Natural killer cell (primary cell): ENCODE results near the gene ZAP70. TPM values are rescaled to one million over a fixed set of nuclear protein-coding genes. Genes with fewer than 3 reads are reported as not detected.

Experiments used
- ATAC-seq, 3 donors: fragments of 150-1000 bp in 2 of 3; fragments of 200-7000 bp in 1 of 3; cut with Tn5 transposase; 1 replicate in 1 of 3; 2 replicates in 2 of 3; pipeline ENCODE4 v1.10.0; 2021; ENCODE audit warnings: mild to moderate bottlenecking in 2 of 3, moderate library complexity in 2 of 3
- DNase-seq, 2 donors: peaks; one replicate each; pipeline versions ENCODE4 v3.0.0 to v3.0.0-alpha.2; 2013 to 2021; ENCODE audit warnings: mixed read lengths in 1 of 2
- H3K27ac ChIP-seq: one replicate; pipeline ENCODE4 v1.5.1; 2013; ENCODE audit warnings: mild to moderate bottlenecking, low read length
- H3K27me3 ChIP-seq: one replicate; pipeline ENCODE4 v1.6.1; 2013; ENCODE audit warnings: low read length; ENCODE audit not compliant: control insufficient read depth, insufficient read depth
- H3K36me3 ChIP-seq: one replicate; pipeline ENCODE4 v1.6.1; 2013; ENCODE audit warnings: low read length; ENCODE audit not compliant: control insufficient read depth, insufficient read depth
- H3K4me1 ChIP-seq: one replicate; pipeline ENCODE4 v1.6.1; 2013; ENCODE audit warnings: low read length; ENCODE audit not compliant: control insufficient read depth, insufficient read depth
- H3K4me3 ChIP-seq: one replicate; pipeline ENCODE4 v1.5.1; 2013; ENCODE audit warnings: low read length
- H3K9me3 ChIP-seq: one replicate; pipeline ENCODE4 v1.6.1; 2013; ENCODE audit warnings: low read length; ENCODE audit not compliant: control insufficient read depth, insufficient read depth
- H3K27ac Mint-ChIP-seq, 2 donors: one replicate each; pipeline ENCODE4 v1.8.0; 2022; ENCODE audit warnings: mild to moderate bottlenecking in 2 of 2, mixed read lengths in 2 of 2, moderate library complexity in 1 of 2
- H3K27me3 Mint-ChIP-seq, 2 donors: one replicate each; pipeline ENCODE4 v1.8.0; 2022; ENCODE audit warnings: low read depth in 2 of 2, mixed read lengths in 2 of 2
- H3K36me3 Mint-ChIP-seq: one replicate; pipeline ENCODE4 v1.8.0; 2022; ENCODE audit warnings: mixed read lengths
- H3K4me1 Mint-ChIP-seq, 2 donors: one replicate each; pipeline ENCODE4 v1.8.0; 2022; ENCODE audit warnings: mixed read lengths in 2 of 2
- H3K4me3 Mint-ChIP-seq: one replicate; pipeline ENCODE4 v1.8.0; 2022; ENCODE audit warnings: mild to moderate bottlenecking, moderate library complexity, mixed read lengths
- H3K9me3 Mint-ChIP-seq, 2 donors: one replicate each; pipeline ENCODE4 v1.8.0; 2022; ENCODE audit warnings: mixed read lengths in 2 of 2
- WGBS: methylation state at CpG from one replicate; pipeline ENCODE4 v1.1.7; 2013; ENCODE audit warnings: missing lambda C conversion rate; ENCODE audit not compliant: insufficient coverage; 5-methylcytosine and 5-hydroxymethylcytosine counted together
- intact Hi-C: fragments of 100-400 bp; cut with micrococcal nuclease; formaldehyde crosslinking; loops from one replicate; pipeline ENCODE4 v1.14.2; 2022
- total RNA-seq, 4 donors: library from RNA; stranded (reverse); fragments of 120-200 nt in 1 of 4; gene quantifications; one replicate each; pipeline versions ENCODE4 v1.2.3 to v1.2.4, GENCODE V29; 2013 to 2022
- TF ChIP-seq, protein P1 (sequence below): fragments of 200-600 bp; IDR thresholded peaks from one replicate; pipeline ENCODE4 v1.8.0; 2022; ENCODE audit warnings: antibody characterized with exemption

ZAP70 gene
- total RNA-seq, 3 donors from 2014 or later (not counting 1 experiment from before 2014, with no cell fraction given), result 883 to 1,008 (median 954) TPM

GRCh38 chr2:97718942-97719341, 5.6 kb downstream of the ZAP70 start:
- DNase-seq (peak in 1 of 2 donors; percentile 41), ATAC-seq (peak; percentile 11 to 31 (median 15))
- no peaks in the 10 kb centered on the region for H3K9me3 ChIP-seq
- Mint-ChIP-seq H3K9me3 (no peaks in the 10 kb centered on the region), H3K27me3 (no peaks in the 10 kb centered on the region), H3K36me3 (peaks cover 15% of the 10 kb centered on the region), H3K4me3 (peak overlapping the region; percentile 94), H3K4me1 (peaks cover 87 to 90% of the 10 kb centered on the region in 2 donors), H3K27ac (peak overlapping the region; percentile 97)
- intact Hi-C loops, result loop anchor here (1.0 to 10.0 kb wide), 2 partner anchors 26 to 746 kb away; no protein-coding TSS in a partner anchor
- TF ChIP-seq, protein P1, sequence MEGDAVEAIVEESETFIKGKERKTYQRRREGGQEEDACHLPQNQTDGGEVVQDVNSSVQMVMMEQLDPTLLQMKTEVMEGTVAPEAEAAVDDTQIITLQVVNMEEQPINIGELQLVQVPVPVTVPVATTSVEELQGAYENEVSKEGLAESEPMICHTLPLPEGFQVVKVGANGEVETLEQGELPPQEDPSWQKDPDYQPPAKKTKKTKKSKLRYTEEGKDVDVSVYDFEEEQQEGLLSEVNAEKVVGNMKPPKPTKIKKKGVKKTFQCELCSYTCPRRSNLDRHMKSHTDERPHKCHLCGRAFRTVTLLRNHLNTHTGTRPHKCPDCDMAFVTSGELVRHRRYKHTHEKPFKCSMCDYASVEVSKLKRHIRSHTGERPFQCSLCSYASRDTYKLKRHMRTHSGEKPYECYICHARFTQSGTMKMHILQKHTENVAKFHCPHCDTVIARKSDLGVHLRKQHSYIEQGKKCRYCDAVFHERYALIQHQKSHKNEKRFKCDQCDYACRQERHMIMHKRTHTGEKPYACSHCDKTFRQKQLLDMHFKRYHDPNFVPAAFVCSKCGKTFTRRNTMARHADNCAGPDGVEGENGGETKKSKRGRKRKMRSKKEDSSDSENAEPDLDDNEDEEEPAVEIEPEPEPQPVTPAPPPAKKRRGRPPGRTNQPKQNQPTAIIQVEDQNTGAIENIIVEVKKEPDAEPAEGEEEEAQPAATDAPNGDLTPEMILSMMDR, result no peak
- WGBS, result 6% methylated on average over 3 of the region's 3 CpGs
- H3K4me3 ChIP-seq, result peak overlapping the region; percentile 69
- peak overlapping the region; percentile 71 for H3K27ac ChIP-seq
- H3K4me1 ChIP-seq, result peaks cover 90% of the 10 kb centered on the region
- H3K27me3 ChIP-seq, result no peaks in the 10 kb centered on the region
- H3K36me3 ChIP-seq, result peaks cover 30% of the 10 kb centered on the region

- WGBS, result 86% methylated on average over 16 of the region's 16 CpGs
- Histone ChIP-seq H3K27ac (peak overlapping the region; percentile 71), H3K4me3 (peak overlapping the region; percentile 69), H3K27me3 (no peaks in the 10 kb centered on the region), H3K4me1 (peaks cover 96% of the 10 kb centered on the region), H3K36me3 (peaks cover 36% of the 10 kb centered on the region), H3K9me3 (no peaks in the 10 kb centered on the region)
- H3K27me3 Mint-ChIP-seq, result no peaks in the 10 kb centered on the region
- TF ChIP-seq, protein P1, result no peak
- H3K36me3 Mint-ChIP-seq, result peaks cover 15% of the 10 kb centered on the region
- no peak for DNase-seq
- H3K27ac Mint-ChIP-seq, result peak overlapping the region; percentile 97
- no peaks in the 10 kb centered on the region for H3K9me3 Mint-ChIP-seq
- ATAC-seq, result no peak
- peak overlapping the region; percentile 94 for H3K4me3 Mint-ChIP-seq
- peaks cover 81 to 90% of the 10 kb centered on the region in 2 donors for H3K4me1 Mint-ChIP-seq
- intact Hi-C loops, result loop anchor here (10.0 kb wide), 1 partner anchor 745 kb away; no protein-coding TSS in a partner anchor
These were observed 6.2 kb downstream of the ZAP70 start for GRCh38 chr2:97719362-97720155.

GRCh38 chr2:97720746-97721145, 7.4 kb downstream of the ZAP70 start:
- H3K4me1 Mint-ChIP-seq, result peaks cover 81 to 90% of the 10 kb centered on the region in 2 donors
- no peaks in the 10 kb centered on the region for H3K27me3 Mint-ChIP-seq
- DNase-seq (no peak), ATAC-seq (peak; percentile 1 to 12 (median 7))
- intact Hi-C loops, result loop anchor here (1.0 kb wide), 2 partner anchors 7 to 27 kb away; partner anchors contain the start of gene ZAP70
- Histone ChIP-seq H3K27ac (peak overlapping the region; percentile 15), H3K27me3 (no peaks in the 10 kb centered on the region), H3K9me3 (no peaks in the 10 kb centered on the region), H3K4me3 (no peak overlapping the region), H3K4me1 (peaks cover 96% of the 10 kb centered on the region), H3K36me3 (peaks cover 46% of the 10 kb centered on the region)
- TF ChIP-seq, protein P1, result no peak
- peak overlapping the region; percentile 97 for H3K27ac Mint-ChIP-seq
- H3K36me3 Mint-ChIP-seq, result peaks cover 21% of the 10 kb centered on the region
- H3K9me3 Mint-ChIP-seq, result no peaks in the 10 kb centered on the region
- WGBS, result 68% methylated on average over 1 of the region's 2 CpGs
- peak overlapping the region; percentile 91 for H3K4me3 Mint-ChIP-seq
